Measurements from ENCODE around the gene ELMO2.

The ELMO2 gene

GRCh38 chr20:46406200-46406985, at the start of gene ELMO2:
TSS of gene ELMO2 (minus strand) at chr20:46406615. CDS start at chr20:46394482, 12,133 bp downstream.
- TF ChIP-seq, protein P1, sequence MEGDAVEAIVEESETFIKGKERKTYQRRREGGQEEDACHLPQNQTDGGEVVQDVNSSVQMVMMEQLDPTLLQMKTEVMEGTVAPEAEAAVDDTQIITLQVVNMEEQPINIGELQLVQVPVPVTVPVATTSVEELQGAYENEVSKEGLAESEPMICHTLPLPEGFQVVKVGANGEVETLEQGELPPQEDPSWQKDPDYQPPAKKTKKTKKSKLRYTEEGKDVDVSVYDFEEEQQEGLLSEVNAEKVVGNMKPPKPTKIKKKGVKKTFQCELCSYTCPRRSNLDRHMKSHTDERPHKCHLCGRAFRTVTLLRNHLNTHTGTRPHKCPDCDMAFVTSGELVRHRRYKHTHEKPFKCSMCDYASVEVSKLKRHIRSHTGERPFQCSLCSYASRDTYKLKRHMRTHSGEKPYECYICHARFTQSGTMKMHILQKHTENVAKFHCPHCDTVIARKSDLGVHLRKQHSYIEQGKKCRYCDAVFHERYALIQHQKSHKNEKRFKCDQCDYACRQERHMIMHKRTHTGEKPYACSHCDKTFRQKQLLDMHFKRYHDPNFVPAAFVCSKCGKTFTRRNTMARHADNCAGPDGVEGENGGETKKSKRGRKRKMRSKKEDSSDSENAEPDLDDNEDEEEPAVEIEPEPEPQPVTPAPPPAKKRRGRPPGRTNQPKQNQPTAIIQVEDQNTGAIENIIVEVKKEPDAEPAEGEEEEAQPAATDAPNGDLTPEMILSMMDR (IDR thresholded peaks at IDR 0.05; ENCODE audit: low read depth, low read length) = no peak

DNA sequence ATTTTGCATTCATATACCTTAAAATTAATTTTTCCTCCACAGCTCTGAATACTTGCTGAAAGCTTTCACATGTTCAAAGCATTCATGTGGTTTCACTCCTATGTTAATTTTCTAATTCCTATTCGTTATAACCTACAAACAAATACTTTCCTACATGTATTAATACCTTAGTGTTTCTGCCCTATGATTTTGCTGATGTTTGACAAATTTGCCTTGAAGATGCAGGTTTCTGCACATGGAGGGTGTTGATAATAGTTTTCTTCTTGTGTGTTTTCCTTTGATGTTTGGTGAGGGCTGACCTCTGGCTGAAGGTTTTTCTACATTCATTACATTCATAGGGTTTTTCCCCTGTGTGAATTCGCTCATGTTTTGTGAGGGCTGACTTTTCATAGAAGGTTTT, 49.3 kb upstream of the ELMO2 start:
- H3K4me3 ChIP-seq (replicated peaks in 1 of 2; ENCODE audit: low read depth in 2 of 2, low read length in 2 of 2) = no peak overlapping the region
- no peak for DNase-seq (ENCODE audit: low read depth in 2 of 2)
- TF ChIP-seq, protein P1 (IDR thresholded peaks at IDR 0.05; ENCODE audit: low read depth, low read length) = no peak

More at GRCh38 chr20:46406200-46406985, at the start of gene ELMO2:
- peak; percentile 96 to 98 for DNase-seq (ENCODE audit: low read depth in 2 of 2)
- peak within 1 kb of the TSS; percentile 75 to 84 for H3K4me3 ChIP-seq (replicated peaks in 1 of 2; ENCODE audit: low read depth in 2 of 2, low read length in 2 of 2)

- no peak for DNase-seq (ENCODE audit: low read depth in 2 of 2)
- H3K4me3 ChIP-seq (replicated peaks in 1 of 2; ENCODE audit: low read depth in 2 of 2, low read length in 2 of 2) = no peak overlapping the region
- TF ChIP-seq, protein P1 (IDR thresholded peaks at IDR 0.05; ENCODE audit: low read depth, low read length) = no peak
Observed at GRCh38 chr20:46446851-46447250, 40.4 kb upstream of the ELMO2 start.

DNA sequence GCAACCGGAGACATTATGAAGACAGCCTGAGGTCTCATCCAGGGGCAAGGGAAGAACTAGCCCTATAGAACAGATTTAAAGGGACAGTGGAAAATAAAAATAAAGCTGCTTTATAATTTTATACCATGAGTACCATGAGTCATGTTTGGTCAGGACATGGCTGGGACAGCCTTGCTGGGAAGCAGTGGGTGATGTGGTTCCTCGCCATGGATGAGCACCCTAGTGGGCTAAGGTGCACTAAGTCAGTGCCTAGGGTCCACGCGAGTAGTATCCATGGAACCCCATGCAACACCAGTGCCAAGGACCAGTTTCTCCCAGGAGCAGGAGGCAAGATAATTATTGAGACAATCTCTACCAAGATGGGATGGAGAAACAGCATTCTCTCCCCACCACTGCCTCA, 33.4 kb upstream of the ELMO2 start:
- H3K4me3 ChIP-seq (replicated peaks in 1 of 2; ENCODE audit: low read depth in 2 of 2, low read length in 2 of 2) = no peak overlapping the region
- no peak for DNase-seq (ENCODE audit: low read depth in 2 of 2)
- TF ChIP-seq, protein P1 (IDR thresholded peaks at IDR 0.05; ENCODE audit: low read depth, low read length) = no peak

GRCh38 chr20:46438156-46438750, 31.8 kb upstream of the ELMO2 start:
- no peak overlapping the region for H3K4me3 ChIP-seq (replicated peaks in 1 of 2; ENCODE audit: low read depth in 2 of 2, low read length in 2 of 2)
- TF ChIP-seq, protein P1 (IDR thresholded peaks at IDR 0.05; ENCODE audit: low read depth, low read length) = peak; percentile 30
- peak; percentile 52 to 58 for DNase-seq (ENCODE audit: low read depth in 2 of 2)

- DNase-seq (ENCODE audit: low read depth in 2 of 2) = no peak
- TF ChIP-seq, protein P1 (IDR thresholded peaks at IDR 0.05; ENCODE audit: low read depth, low read length) = no peak
Observed at GRCh38 chr20:46435146-46435545, 28.7 kb upstream of the ELMO2 start.

More at GRCh38 chr20:46435146-46435545, 28.7 kb upstream of the ELMO2 start:
- H3K4me3 ChIP-seq (replicated peaks in 1 of 2; ENCODE audit: low read depth in 2 of 2, low read length in 2 of 2) = no peak overlapping the region

Measured in cardiac fibroblast (primary cell).